Memory B cell (primary cell): ENCODE results near the gene MORC4.

ENCODE experiments used
- ATAC-seq: fragments of 150-1000 bp; cut with Tn5 transposase; 2 replicates; pipeline ENCODE4 v1.10.0; 2021; ENCODE audit warnings: low read depth, mild to moderate bottlenecking, moderate library complexity
- DNase-seq, 2 donors: peaks; one replicate each; pipeline ENCODE4 v3.0.0; 2022; ENCODE audit warnings: low spot score in 2 of 2
- H3K27ac Mint-ChIP-seq: one replicate; pipeline ENCODE4 v1.8.0; 2022; ENCODE audit warnings: mild to moderate bottlenecking, moderate library complexity, mixed read lengths
- H3K27me3 Mint-ChIP-seq: one replicate; pipeline ENCODE4 v1.8.0; 2022; ENCODE audit warnings: mixed read lengths
- H3K36me3 Mint-ChIP-seq: one replicate; pipeline ENCODE4 v1.8.0; 2022; ENCODE audit warnings: mild to moderate bottlenecking, mixed read lengths
- H3K4me1 Mint-ChIP-seq: one replicate; pipeline ENCODE4 v1.8.0; 2022; ENCODE audit warnings: mixed read lengths
- H3K4me3 Mint-ChIP-seq: one replicate; pipeline ENCODE4 v1.8.0; 2022; ENCODE audit warnings: mild to moderate bottlenecking, moderate library complexity, mixed read lengths
- H3K9me3 Mint-ChIP-seq: one replicate; pipeline ENCODE4 v1.8.0; 2022; ENCODE audit warnings: mixed read lengths

Gene MORC4

DNA sequence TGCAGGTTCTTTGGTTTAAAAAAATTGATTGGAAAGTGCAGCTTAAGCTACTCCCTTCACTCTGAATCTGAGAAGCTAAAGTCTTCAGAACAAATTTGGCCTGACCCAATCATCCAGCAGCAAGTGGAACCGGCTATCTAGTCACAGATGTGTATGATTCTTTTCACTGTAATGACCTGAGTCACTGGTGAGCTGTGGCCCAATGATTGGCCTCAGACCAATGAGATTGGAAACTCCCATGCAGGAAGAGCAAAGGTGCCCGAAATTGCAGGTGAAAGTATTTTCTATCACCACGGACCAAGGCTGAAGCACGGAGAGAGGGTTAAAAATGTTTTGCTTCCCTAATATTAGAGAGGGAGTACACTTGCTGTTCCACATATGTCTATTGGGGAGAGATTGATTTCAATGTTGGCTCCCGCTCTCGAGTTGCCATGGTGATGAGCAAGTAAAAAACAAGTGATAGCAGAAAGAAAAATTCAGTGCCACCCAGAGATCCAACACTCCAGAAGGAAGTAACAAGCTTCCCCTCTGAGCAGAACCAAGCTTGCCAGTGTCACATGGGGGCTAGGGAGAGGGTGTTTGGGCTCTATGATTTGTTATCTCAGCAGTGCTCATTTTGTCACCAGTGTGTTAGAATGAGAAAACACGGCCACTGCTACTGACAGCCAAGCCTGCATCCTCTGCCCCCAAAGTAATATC is 108.1 kb downstream of the MORC4 start:
- peaks cover 3% of the 10 kb centered on the region for H3K27me3 Mint-ChIP-seq

More for the DNA sequence above, 108.1 kb downstream of the MORC4 start:
- ATAC-seq (no peak), DNase-seq (no peak)
- Mint-ChIP-seq H3K27ac (no peak overlapping the region), H3K4me1 (no peaks in the 10 kb centered on the region), H3K36me3 (no peaks in the 10 kb centered on the region), H3K4me3 (no peak overlapping the region), H3K9me3 (no peaks in the 10 kb centered on the region)
